Measurements from ENCODE around the gene FRRS1L. TPM values are rescaled to one million over a fixed set of nuclear protein-coding genes. Genes with fewer than 3 reads are reported as not detected.

The FRRS1L gene
- total RNA-seq, 1 donor, result under 0.01 TPM

DNA sequence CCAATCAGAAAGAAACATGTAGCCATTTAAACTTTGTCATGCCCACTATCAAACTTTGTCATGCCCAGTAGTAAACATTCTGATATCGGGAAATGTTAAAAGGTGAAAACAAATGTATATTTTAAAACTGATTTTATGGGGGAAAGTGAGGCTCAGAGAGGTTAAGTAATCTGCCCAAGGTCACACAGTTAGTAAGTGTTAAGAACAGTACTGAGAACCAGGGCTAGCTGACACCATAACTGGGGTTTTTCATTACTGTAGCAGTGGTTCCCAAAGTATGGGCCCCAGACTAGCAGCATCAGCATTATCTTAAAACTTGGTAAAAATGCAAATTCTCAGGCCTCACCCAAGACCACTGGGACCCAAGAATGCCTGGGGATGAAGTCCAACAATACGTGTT, 9.9 kb upstream of the FRRS1L start:
- DNase-seq (ENCODE audit: low read depth in 2 of 3, low spot score in 2 of 3), result no peak

DNA sequence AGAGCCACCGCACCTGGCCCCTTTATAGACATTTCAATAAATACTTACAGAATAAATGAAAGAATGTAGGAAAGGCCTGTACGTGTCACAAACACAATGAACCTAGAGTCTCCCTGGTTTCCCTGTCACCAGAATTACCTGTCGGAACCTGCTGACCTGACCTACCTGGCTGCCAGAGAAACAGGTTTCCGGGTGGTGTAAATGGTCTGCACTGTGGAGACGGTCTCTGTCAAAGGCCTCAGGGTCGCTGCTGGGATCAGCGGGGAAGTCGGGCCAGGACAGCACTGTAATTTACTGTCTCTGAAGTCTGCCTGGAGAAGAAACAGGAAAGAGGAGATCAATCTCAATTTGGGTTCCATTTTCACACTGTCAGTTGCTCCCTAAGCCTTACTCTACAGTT, 9.3 kb upstream of the FRRS1L start:
- DNase-seq (ENCODE audit: low read depth in 2 of 3, low spot score in 2 of 3), result no peak

DNA sequence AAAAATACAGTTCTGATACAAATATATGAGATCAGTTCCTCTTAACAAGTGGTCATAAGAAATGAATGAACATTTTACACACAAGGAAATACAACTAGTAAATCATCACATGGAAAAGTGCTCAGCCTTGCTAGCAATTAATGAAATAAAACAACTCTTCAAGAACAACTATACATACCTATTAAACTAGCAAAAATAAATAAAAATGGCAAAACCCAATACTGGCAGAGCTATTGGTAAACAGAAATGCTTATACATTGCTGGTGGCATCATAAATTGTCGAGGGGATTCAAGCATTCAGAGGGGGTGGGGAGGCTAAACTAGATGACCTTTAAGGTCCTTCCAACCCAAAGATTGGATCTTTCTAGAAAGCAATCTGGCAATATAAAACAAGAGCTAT, 5.9 kb upstream of the FRRS1L start:
- no peak for DNase-seq (ENCODE audit: low read depth in 2 of 3, low spot score in 2 of 3)

DNA sequence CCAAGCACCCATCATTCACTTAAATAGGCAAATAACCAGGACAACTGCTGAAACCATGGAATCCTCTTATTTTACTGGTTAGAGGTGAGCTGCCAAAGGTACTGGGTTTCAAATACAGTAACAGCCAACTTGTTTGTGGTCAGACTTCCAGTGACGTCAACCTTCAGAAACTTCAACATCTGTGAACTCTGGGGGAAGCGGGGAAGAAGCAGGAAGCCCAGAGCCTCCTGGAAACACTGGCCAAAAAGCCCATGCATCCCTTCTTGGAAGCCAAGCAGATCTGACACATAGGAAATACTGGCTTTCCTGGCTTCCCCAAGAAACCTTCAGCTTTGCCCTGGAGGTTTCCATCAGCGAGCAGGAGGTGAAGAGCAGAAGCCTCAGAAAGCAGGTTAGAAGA, 4.9 kb upstream of the FRRS1L start:
- DNase-seq (ENCODE audit: low read depth in 2 of 3, low spot score in 2 of 3), result no peak

DNA sequence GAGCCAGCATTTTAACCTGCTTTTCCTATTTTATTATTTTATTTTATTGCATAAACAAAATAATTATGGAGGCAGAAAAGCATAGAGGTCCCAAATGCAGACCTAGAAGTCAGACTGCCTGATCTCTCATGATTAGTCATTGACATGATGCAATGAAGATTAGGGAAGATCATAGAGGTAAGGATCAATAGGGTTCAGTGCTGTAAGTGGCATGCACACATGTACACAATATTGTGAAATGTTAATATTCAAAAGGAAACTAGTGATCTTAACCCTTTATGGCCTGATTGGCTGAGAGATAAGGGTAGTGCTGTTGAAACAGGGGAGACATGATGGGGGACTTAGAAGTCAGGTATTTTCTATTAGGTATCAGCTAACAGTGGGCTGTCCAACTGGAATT, 1.1 kb upstream of the FRRS1L start:
- no peak for DNase-seq (ENCODE audit: low read depth in 2 of 3, low spot score in 2 of 3)

DNA sequence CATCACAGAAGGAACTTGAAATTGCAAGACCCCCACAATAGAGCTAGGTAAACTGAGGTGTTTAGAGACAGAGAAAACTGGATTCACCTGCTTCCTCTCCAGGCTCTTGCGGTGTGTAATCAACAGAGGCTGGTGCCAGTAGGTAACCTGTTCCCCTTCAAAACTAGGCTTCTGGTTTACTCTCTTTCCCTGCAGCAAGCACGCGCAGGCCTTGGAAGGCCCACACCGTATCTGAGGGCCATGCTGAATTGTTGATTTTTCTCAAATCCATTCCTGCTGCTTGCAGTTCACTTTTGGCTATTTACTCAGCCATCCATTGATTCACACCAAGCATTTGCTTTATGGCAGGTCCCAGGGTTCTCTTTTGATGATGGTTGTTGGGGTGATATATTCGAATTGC, 667 bp upstream of the FRRS1L start:
- no peak for DNase-seq (ENCODE audit: low read depth in 2 of 3, low spot score in 2 of 3)

DNA sequence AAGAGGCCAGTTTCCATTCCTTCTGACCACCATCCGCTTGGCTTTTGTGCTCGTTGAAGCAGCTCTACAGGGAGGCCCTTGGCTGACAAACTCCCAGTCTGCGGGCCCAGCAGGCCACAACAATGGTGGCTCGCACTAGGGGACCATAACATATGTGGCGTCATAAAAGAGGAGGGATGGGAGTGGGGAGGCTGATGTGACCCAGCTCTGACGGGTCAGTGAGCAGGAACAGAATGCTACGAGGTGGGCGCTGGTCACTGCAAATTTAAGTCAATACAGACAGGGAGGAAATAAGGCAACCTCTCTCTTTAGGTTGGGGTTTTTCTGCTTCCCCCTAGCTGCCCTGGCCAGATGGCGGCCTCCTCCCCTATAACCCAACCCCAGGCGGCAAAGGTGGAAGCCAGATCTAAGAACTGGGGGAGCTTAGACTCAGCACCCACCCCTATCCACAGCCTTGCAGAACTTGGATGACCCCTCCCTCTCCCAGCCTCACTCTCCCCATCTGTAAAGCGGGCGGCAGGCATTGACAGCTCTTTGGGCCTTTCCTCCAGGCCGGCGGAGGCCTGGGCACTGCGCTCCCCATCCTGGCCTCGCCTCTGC, 778 bp downstream of the FRRS1L start:
- DNase-seq (ENCODE audit: low read depth in 2 of 3, low spot score in 2 of 3), result no peak

DNA sequence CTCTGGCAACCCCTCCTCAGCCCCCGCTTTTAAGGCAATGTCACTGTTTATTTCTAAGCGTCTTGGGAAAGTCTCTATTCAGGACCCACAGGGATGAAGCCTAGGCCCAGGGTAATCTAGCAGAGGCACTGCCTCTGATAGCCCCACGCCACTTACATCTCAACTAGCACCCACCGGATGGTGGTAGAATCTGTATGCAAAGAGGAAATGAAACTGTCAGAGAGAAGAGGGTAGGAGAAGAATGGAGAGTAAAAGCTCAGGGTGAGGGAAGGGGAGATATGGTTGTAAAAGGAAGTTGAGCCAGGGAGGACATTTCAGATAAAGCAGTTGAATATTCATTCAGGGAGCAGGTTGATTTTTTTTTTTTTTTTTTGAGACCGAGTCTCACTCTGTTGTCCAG, 3.0 kb downstream of the FRRS1L start:
- DNase-seq (ENCODE audit: low read depth in 2 of 3, low spot score in 2 of 3), result no peak

DNA sequence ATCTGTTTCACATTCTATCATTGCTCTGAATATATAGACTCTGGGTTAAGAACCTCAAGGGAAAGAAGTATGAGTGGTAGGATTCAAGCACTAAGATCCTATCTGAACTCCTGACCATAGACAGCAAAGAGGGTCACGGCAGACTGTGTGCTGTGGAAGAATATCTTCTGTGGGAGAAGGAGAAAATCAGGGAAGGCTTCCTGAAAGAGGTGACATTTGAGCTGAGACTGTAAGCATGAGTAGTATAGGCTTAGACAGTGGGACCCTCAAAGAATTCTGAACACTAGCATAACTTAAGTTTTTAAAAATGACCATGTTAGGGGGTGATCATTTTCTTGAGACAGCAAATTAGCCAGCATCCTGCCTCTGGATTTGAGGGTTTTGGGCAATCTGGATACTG, 3.9 kb downstream of the FRRS1L start:
- DNase-seq (ENCODE audit: low read depth in 2 of 3, low spot score in 2 of 3), result no peak

DNA sequence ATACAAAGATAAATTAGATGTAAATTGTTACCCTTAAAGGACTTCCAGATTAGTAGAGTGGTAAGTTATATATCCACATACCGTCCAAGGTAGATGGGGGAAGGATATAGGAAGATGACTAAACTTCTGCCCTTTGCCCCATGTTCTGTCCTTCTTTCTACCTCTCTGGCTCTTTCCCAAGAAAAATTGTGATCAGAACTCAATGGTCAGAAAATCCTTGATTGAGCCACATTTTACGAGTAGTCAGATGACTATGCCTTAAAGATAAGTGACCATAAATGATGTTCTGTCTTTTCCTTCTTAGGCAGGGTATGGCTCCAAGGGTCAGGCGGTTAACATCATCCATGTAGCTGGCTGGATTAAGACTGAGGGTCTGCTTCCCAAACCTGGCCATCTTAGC, 4.4 kb downstream of the FRRS1L start:
- DNase-seq (ENCODE audit: low read depth in 2 of 3, low spot score in 2 of 3), result no peak

DNA sequence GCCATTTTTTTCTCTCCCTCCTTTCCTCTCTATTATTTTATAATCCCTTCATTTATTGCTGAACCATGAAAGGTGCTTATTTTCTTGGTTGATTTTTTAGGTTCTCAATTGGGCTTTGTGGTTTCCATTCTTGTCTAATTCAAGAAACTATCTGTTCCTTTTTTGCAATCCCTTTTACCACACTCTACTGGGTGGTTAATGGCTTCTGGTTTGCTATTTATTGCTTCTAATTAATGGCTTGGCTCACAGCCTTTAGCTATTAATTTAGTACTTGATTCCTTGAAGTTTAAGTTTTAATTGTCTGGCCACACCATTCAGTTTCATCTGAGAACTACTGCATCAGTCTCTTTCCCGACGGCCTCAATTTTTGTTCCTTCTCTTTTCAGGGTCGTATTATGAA, 5.6 kb downstream of the FRRS1L start:
- DNase-seq (ENCODE audit: low read depth in 2 of 3, low spot score in 2 of 3), result no peak

DNA sequence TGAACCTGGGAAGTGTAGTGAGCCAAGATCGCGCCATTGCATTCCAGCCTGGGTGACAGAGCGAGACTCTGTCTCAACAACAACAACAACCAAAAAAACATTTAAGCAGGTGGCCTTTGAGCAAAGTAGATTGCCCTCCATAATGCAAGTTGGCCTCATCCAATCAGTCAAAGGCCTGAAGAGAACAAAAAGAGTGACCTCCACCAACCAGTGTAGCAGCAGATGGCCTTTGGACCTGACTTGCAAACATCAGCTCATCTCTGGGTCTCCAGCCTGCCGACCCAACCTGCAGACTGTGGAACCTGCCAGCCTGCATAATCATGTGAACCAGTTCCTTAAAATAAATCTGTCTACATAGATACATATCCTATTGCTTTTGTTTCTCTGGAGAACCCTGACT, 7.5 kb downstream of the FRRS1L start:
- no peak for DNase-seq (ENCODE audit: low read depth in 2 of 3, low spot score in 2 of 3)

DNA sequence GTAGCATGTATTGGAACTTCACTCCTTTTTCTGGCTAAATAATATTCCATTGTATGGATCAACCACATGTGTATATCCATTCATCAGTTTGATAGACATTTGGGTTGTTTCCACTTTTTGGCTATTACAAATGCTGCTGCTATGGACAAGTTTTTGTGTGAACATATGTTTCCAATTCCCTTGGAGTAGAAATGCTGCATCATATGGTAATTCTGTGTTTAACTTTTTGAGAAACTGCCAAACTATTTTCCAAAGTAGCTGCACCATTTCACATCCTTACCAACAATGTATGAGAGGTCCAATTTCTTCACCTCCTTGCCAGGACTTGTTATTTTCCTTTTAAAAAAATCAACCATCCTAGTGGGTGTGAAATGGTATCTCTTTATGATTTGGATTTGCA, 8.4 kb downstream of the FRRS1L start:
- DNase-seq (ENCODE audit: low read depth in 2 of 3, low spot score in 2 of 3), result no peak

DNA sequence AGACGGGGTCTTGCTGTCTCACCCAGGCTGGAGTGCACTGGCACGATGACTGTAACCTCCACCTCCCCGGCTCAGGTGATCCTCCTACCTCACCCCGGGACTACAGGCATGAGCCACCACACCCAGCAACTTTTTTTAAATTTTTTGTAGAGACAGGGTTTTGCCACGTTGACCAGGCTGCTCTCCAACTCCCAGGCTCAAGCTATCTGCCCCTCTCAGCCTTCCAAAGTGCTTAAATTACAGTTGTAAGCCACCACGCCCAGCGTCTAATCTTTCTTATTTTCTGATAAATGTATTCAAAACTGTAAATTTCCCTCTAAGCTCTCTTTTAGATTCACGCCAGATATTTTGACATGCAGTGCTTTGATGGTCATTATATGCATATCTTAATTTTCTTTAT, 10.3 kb downstream of the FRRS1L start:
- DNase-seq (ENCODE audit: low read depth in 2 of 3, low spot score in 2 of 3), result no peak

DNA sequence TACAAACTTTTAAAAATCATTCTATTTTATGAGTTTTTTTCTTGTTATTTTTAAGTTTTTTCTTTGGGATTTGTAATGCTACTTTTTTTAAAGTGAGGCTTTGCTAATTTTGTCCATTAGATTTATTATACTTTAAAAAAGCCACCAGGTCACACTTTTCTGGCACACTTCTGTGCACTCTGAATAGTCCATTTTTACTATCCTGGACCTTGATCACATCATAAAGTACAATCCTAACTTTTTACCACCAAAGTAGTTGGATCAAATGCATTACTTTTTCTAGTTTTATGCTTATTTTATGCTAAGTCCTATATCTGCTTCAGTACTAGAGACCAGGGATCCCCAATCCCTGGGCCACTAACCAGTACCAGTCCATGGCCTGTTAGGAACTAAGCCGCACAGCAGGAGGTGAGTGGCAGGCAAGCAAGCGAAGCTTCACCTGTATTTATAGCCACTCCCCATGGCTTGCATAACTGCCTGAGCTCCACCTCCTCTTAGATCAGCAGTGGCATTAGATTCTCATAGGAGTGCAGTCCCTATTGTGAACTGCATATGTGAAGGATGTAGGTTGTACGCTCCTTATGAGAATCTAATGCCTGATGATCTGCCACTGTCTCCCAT, 16.0 kb downstream of the FRRS1L start:
- DNase-seq (ENCODE audit: low read depth in 2 of 3, low spot score in 2 of 3), result no peak

DNA sequence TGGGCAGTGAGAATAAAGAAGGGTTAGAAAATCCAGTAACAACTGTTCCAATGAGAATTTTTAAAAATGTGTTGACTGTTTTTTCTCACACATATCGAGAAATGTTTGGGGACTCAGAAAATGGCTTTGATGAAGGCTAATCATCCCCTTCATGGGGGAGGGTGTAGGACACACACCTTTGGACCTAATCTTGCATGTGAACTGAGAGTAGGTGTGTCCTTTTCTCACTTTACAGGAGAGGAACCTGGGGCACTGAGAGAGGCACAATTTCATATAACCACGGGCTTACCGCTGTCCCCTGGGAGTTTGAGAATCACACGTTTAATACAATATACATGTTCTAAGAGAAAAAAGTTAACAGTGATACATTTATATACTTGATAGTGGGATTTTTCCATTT, 17.3 kb downstream of the FRRS1L start:
- no peak for DNase-seq (ENCODE audit: low read depth in 2 of 3, low spot score in 2 of 3)

DNA sequence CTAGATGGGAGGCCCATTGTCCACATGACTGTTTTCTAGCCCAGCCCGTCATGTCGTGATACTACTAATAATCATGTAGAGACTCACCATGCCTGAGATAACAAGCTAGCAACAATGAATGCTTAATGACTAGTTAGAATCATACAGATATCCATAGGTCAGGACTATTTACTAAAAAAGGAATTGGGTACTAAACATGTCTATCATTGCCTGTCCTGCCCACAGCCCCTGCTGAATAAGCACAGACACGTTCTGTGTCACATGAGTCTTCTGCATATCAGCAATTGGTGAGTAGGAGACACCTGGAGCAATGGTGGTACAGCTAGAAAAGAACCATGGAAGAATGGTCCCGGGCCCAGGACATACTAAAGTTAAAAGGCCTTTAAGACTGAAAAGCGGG, 18.0 kb downstream of the FRRS1L start:
- DNase-seq (ENCODE audit: low read depth in 2 of 3, low spot score in 2 of 3), result no peak

DNA sequence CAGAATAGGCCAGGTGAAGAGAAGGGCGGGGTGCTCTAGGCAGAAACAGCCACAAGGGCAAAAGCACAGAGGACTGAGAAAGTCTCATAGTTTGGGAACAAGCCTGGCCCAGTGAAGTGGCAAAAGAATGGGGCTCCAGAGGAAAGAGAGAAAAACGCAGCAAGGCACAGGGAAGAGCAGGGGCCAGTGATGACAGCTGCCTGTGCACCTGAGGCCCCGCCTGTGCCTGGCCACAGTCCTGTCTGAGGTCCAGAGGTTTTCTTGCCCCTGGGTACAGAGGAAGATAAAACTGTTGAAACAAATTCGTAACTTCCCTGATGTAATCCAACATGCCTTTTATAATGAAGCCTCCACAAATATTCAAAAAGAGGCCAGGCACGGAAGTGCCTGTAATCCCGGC, 22.0 kb downstream of the FRRS1L start:
- DNase-seq (ENCODE audit: low read depth in 2 of 3, low spot score in 2 of 3), result no peak

DNA sequence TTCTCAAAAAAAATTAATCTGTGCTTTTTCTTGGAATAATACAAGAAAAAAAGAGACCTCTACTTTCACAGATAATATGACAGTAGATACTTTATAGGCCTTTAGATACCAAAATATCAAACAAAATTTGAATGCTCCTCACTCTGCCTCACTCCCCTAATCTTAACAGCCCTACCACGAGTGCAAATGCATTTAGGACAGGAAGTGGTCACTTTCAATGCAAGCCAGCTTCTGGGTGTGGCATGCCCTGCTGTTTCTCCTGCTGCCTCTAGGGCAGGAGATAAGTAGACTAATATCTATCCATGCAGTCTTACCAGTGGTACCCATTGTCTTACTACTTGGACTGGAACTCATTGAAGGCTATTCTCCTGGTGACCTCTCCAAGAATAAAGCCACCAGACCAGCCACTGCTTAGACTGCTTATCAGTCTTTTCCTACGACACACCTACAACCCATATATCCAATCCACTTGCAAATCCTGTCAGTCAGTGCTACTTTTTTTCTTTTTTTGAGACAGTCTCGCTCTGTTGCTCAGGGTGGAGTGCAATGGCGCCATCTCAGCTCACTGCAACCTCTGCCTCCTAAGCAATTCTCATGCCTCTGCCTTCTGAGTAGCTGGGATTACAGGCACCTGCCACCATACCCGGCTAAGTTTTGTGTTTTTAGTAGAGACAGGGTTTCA, 23.0 kb downstream of the FRRS1L start:
- DNase-seq (ENCODE audit: low read depth in 2 of 3, low spot score in 2 of 3), result peak in 1 of 3 donors; percentile 32

DNA sequence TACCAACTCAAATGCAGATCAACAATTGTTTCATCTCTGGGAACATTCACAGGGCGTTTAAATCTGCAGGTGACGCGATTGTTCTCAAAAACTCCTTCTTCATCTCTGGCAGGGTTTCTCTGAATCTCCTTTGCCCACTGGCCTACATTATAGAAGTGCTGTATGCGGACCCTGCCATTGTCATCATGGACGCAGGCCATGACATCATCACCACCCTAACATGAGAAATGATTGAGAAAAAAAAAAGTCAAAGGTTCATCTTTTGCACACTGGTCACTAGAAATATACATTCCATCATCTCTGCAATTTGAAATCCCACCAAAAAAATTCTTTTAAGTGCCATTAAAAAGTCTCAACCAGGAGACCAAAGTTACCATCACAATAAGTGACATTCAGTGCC, 25.7 kb downstream of the FRRS1L start:
- no peak for DNase-seq (ENCODE audit: low read depth in 2 of 3, low spot score in 2 of 3)

DNA sequence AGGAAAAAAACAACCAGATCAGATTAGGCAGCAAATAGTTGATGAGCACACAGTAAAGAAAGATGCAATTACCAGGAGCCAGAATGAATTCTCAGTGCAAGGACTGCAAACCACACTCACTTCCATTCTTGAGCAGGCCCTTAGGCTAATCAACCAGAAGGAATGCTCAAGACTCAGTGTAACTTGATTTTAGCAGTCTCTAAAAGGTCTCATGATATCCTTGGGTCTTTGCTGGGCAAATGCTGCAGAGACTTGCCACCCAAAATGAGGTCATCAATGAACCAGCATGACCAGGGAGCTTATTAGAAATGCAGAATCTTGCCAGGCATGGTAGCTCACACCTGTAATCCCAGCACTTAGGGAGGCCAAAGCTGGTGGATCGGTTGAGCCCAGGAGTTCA, 27.2 kb downstream of the FRRS1L start:
- DNase-seq (ENCODE audit: low read depth in 2 of 3, low spot score in 2 of 3), result no peak

DNA sequence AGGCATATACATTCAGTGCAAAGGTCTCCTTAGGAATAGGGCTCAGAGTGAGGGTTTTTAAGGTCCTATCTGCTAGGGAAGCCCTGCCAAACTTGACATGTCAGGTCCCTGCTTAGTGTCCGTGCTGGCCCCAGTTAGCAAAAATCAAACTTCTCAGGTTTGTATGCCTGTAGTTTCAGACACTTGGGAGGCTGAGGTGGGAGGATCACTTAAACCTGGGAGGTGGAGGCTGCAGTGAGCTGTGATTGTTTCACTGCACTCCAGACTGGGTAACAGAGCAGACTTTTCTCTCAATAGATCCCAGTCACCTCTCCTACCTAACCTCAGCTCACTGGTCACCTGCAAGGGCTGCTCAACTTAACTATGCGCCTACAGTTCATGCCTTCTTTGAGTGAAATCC, 28.6 kb downstream of the FRRS1L start:
- DNase-seq (ENCODE audit: low read depth in 2 of 3, low spot score in 2 of 3), result no peak

DNA sequence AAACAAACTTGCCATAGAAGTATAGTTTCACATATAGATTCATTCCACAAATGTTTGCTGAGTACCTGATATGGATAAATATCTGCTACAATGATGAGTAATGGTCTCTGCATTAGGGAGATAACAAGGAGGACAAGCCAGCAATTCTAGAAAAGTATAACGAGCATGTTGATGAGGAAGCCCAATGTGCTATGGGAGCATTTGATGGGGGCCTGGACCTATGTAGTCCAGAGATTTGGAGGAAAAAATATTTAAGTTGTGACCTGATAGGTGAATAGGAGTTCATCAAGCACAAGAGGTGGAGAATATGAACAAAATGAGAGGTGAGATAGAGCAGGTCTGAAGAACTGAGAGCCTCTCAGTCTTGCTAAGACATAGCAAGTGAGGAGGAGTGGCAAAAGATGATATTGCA, 32.9 kb downstream of the FRRS1L start:
- DNase-seq (ENCODE audit: low read depth in 2 of 3, low spot score in 2 of 3), result no peak

Data from hematopoietic multipotent progenitor cell (in vitro differentiated cells).